ENCODE data around the gene RAB19.
"Not testable (repeated sequence)": the region's sequence is repeated elsewhere in the genome, so short reads cannot be mapped to it uniquely, and the experiment has no call there.

RAB19 gene

DNA sequence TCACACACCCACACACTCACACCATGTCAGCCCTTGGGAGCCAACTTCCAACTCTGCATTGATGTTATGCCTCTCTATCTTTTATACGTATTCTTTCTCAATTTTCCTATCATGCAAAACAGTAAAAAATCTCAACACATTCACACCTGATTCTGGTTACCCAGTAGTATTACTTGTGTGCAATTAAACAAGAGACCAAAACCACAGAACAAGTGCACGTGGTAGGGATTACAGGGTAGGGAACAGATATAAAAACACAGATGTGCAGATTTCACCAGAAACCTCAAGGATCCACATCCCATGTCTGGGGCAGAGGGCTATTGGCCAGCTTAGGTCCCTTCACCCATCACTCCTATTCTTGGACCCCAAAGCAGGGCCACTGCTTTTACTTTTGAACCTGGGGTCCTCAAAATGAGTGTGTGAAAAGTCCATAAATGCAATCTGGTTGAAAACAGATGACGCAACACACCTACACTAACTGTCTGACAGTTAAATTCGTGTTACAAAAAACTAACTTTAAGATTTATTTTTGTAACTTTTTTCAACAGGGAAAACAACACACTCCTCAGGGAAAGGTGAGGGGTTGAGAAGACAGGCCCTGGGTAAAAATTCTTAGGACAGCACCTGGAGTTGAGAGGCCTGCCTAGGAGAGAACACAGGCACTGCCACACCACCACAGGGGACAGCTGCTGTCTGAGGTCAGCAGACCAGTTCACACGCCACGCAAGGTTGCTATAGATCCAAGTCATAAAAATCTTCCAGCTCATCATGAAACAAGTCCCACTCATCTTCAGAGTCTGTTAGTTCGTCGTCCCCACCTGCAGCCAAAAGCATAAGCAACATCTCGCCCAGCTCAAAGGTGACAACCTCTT lies 50.2 kb downstream of the RAB19 start:
- not testable (repeated sequence) for DNase-seq

DNA sequence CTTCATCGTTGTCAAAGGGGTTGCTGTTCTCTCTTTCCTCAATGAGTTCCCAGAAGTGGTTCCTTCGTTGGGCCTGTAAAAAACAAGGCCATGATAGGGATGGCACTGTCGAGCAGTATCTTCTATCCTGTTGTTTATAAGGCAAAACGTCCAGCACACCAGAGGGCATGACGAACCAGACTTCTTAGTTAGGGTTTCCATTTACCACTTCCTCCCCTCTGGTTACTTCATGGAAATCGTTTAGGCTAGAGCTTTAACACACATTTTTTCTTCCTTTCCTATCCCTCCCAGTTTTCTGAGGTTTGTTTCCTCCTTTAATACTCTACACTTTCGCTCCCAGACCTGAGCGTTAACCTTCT lies 50.8 kb downstream of the RAB19 start:
- DNase-seq: no peak

DNA sequence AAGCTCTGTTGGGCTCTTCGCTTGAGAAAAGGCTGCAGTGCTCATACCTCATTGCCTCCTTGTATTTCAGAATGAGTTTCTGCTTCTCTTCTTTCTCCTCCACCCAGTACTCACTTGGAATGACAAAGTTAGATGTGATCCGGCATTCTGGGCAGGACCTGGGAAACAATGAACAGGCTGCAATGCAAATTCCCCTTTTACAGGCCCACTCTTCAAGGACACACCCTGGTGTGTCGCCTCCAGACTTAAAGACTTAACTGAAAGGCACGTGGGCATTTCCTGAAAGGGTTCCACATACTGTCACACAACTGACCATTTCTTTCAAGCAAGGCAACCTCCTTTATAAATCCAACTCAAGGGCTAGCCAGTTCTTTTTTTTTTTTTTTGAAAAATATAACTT lies 51.9 kb downstream of the RAB19 start:
- no peak for DNase-seq

GRCh38 chr7:140456551-140457051 lies 52.7 kb downstream of the RAB19 start:
- no peak for DNase-seq

- DNase-seq: no peak
These were observed 54.3 kb downstream of the RAB19 start for GRCh38 chr7:140458201-140458600.

DNA sequence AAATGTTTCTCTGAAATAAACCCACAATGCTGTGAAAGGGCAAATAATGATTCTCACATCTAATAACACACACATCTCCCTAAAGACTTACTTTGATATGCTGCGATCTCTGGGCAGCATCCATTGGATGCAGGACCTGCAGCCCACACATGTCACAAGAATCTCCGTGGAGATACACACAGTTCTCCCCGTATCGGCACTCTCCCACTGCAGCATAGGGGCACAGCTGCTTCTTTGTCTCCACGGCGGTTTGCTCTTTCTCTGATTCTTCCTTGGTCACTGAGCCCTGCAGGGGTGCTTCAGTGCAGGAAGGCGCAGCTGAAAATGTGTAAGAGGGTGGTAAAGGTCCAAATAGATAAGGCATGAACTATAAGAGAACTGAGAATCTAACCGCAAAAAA lies 55.1 kb downstream of the RAB19 start:
- DNase-seq: no peak

DNA sequence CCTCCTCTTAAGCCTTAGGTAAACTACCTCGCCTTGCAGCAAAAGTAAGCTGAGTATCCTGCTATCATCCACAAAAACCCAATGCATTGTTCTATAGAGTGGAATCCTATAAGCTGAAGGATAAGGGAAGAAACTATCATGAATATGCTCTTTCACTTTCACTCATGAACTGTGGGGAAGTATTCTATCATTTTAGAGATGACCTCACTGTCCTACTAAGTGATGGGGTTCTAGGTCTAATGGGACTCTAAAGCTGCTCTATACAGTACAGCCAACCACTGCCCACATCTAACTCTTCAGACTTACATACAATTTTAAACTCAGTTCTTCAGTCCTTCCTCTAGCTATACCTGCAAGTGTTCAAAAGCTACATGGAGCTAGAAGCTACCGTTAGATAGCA lies 59.3 kb downstream of the RAB19 start:
- DNase-seq: no peak

DNA sequence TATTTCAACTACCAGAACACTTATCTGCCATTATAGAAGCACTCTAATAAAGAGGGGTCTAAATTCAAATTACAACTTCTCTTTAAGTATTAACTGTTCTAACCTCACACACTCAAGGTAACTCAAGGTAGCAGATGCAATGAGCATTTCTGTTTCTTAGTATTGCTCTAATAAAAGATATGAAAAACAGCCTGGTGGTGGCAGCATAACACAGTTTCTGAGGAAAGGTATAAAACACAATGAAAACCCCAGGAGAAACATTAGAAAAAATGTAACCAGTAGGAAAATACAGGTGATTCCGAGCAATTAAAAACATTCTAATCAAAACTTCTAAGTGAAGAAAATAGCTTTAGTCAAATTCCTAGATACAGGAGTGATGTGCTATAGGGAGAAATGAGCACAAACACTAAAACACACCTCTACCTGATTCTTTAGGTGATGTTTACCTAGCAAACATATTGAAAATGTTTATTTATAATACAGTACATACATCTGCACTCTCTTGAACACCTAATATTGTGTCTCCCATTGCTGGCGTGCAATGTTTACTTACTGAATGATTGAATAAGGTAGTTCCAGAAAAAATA lies 72.0 kb downstream of the RAB19 start:
- DNase-seq: peak; percentile 59

GRCh38 chr7:140476698-140477261 lies 72.9 kb downstream of the RAB19 start:
- no peak for DNase-seq
